K562 (cell line): ENCODE measurements around the gene PLTP. TPM values are rescaled to one million over a fixed set of nuclear protein-coding genes. Genes with fewer than 3 reads are reported as not detected.

ENCODE experiments used
- ATAC-seq: fragments of 200-7000 bp; cut with Tn5 transposase; 3 replicates; pipeline ENCODE4 v1.9.1; 2020; ENCODE audit warnings: moderate library complexity
- BruUV-seq: library from RNA; stranded (reverse); fragments of 400-500 nt; replicated peaks from 2 replicates; lab custom pipeline; 2021; lab: Mats Ljungman, UMichigan
- CTCF ChIA-PET: fragments of 300-600 bp; formaldehyde crosslinking; extraction: SDS; loops from one replicate; lab custom pipeline; 2021; ENCODE audit warnings: low intra/inter-chr PET ratio; lab: Yijun Ruan, JAX
- POLR2A ChIA-PET: fragments of 300-600, 350-650 bp; sonication (Branson Sonifier 250); formaldehyde crosslinking; extraction: SDS; loops from one replicate; lab custom pipeline; 2021; ENCODE audit warnings: antibody characterized with exemption, inconsistent platforms; lab: Yijun Ruan, JAX
- DNase-seq, 4 experiments: peaks; one replicate each; pipeline versions ENCODE4 v3.0.0 to v3.0.0-alpha.2; 2011 to 2018; ENCODE audit warnings: low spot score in 3 of 4, mixed read lengths in 3 of 4; ENCODE audit errors: extremely low read depth in 1 of 4
- FAIRE-seq: peaks from 2 replicates; lab custom pipeline; 2011; peaks lifted over from hg19 to GRCh38; lab: Jason Lieb, UNC
- H2AFZ ChIP-seq: 2 replicates; pipeline ENCODE4 v1.6.0; 2011; ENCODE audit warnings: low read depth, low read length, control low read depth, inconsistent platforms
- H3K27ac ChIP-seq: fragments of 200-600 bp; 3 replicates; pipeline ENCODE4 v1.8.0; 2011; ENCODE audit warnings: low read depth, mild to moderate bottlenecking, control low read depth, inconsistent platforms, low read length, moderate library complexity, mixed read lengths; ENCODE audit errors: extremely low read depth
- H3K27me3 ChIP-seq, 2 experiments: fragments of 300-600 bp in 1 of 2; 2 replicates in 1 of 2; 3 replicates in 1 of 2; pipeline versions ENCODE4 v1.6.0 to v1.8.0; 2011; ENCODE audit warnings: inconsistent platforms in 2 of 2, low read length in 2 of 2, mild to moderate bottlenecking in 1 of 2, mixed read lengths in 1 of 2, moderate library complexity in 1 of 2; ENCODE audit not compliant: control insufficient read depth in 2 of 2, insufficient read depth in 2 of 2
- H3K36me3 ChIP-seq: fragments of 300-600 bp; 3 replicates; pipeline ENCODE4 v1.8.0; 2011; ENCODE audit warnings: mild to moderate bottlenecking, low read length, inconsistent platforms; ENCODE audit not compliant: control insufficient read depth, insufficient read depth
- H3K4me1 ChIP-seq, 2 experiments: fragments of 200-600 bp in 1 of 2; replicated peaks in 1 of 2; 2 replicates in 1 of 2; 3 replicates in 1 of 2; pipeline versions ENCODE4 v1.5.1 to v1.8.0; 2011; ENCODE audit warnings: inconsistent platforms in 2 of 2, low read length in 2 of 2, mild to moderate bottlenecking in 1 of 2, mixed read lengths in 1 of 2, moderate library complexity in 1 of 2; ENCODE audit not compliant: control insufficient read depth in 2 of 2, insufficient read depth in 2 of 2
- H3K4me2 ChIP-seq: 2 replicates; pipeline ENCODE4 v1.6.1; 2011; ENCODE audit warnings: low read length, control low read depth, inconsistent platforms, mixed read lengths; ENCODE audit not compliant: insufficient read depth
- H3K4me3 ChIP-seq: fragments of 200-600 bp; sonication (generic), shearing (Covaris generic); 2 replicates; pipeline ENCODE4 v1.5.1; 2016; ENCODE audit warnings: control low read depth, inconsistent platforms
- H3K79me2 ChIP-seq: fragments of 200-600 bp; 3 replicates; pipeline ENCODE4 v1.8.0; 2011; ENCODE audit warnings: low read length, inconsistent platforms; ENCODE audit not compliant: control insufficient read depth, insufficient read depth
- H3K9ac ChIP-seq, 2 experiments: 2 replicates each; pipeline versions ENCODE4 v1.6.0 to v1.6.1; 2011; ENCODE audit warnings: low read depth in 2 of 2, low read length in 2 of 2, control low read depth in 1 of 2, inconsistent platforms in 1 of 2, mild to moderate bottlenecking in 1 of 2, mixed read lengths in 1 of 2; ENCODE audit not compliant: insufficient read depth in 1 of 2
- H3K9me1 ChIP-seq: one replicate; pipeline ENCODE4 v1.6.0; 2011; ENCODE audit warnings: inconsistent platforms, mild to moderate bottlenecking, low read length, moderate library complexity; ENCODE audit not compliant: control insufficient read depth, insufficient read depth
- H3K9me3 ChIP-seq: replicated peaks from 2 replicates; pipeline ENCODE4 v1.5.1; 2011; ENCODE audit warnings: low read depth, low read length, inconsistent platforms; ENCODE audit not compliant: control insufficient read depth, insufficient read depth
- H4K20me1 ChIP-seq: replicated peaks from 2 replicates; pipeline ENCODE4 v1.6.1; 2011; ENCODE audit warnings: low read length, inconsistent platforms, mixed read lengths; ENCODE audit not compliant: control insufficient read depth, insufficient read depth
- CBFA2T3 ChIP-seq: fragments of 450-650 bp; IDR thresholded peaks from 2 replicates; pipeline ENCODE4 v1.6.1; 2017
- DEAF1 ChIP-seq: fragments of 450-650 bp; formaldehyde crosslinking; IDR thresholded peaks from 2 replicates; pipeline ENCODE4 v1.4.0; 2020; ENCODE audit warnings: mild to moderate bottlenecking, moderate library complexity
- NR0B1 ChIP-seq: fragments of 450-650 bp; IDR thresholded peaks from one replicate; pipeline ENCODE4 v1.6.1; 2018; ENCODE audit warnings: mild to moderate bottlenecking, moderate library complexity; ENCODE audit not compliant: partially characterized antibody
- PRDM10 ChIP-seq: fragments of 450-650 bp; IDR thresholded peaks from 2 replicates; pipeline ENCODE4 v1.6.1; 2018; ENCODE audit not compliant: partially characterized antibody
- SMAD1 ChIP-seq: fragments of 150-350 bp; IDR thresholded peaks from 2 replicates; pipeline ENCODE4 v1.6.1; 2014; ENCODE audit warnings: low read length, low read depth; ENCODE audit not compliant: partially characterized antibody
- TEAD2 ChIP-seq: fragments of 450-650 bp; IDR thresholded peaks from 2 replicates; pipeline ENCODE4 v1.6.1; 2016; ENCODE audit warnings: missing genetic modification characterization, control low read depth, missing compliant biosample characterization
- ZNF24 ChIP-seq: fragments of 450-650 bp; IDR thresholded peaks from 2 replicates; pipeline ENCODE4 v1.6.1; 2016
- ZNF280A ChIP-seq: fragments of 450-650 bp; IDR thresholded peaks from 2 replicates; pipeline ENCODE4 v1.6.1; 2018; ENCODE audit warnings: mild to moderate bottlenecking, low read depth; ENCODE audit not compliant: partially characterized antibody
- WGBS: fragments of 100-300 bp; shearing (Covaris generic); methylation state at CpG from one replicate; pipeline ENCODE4 v1.1.6; 2016; ENCODE audit warnings: low coverage, mixed read lengths; ENCODE audit not compliant: insufficient coverage; ENCODE audit errors: missing lambda C conversion rate; 5-methylcytosine and 5-hydroxymethylcytosine counted together
- in situ Hi-C: fragments of 300-500 bp; cut with MboI; formaldehyde crosslinking; loops from 4 replicates; pipeline ENCODE4 v1.15.0; 2018; ENCODE audit warnings: inconsistent platforms, mixed read lengths
- intact Hi-C: fragments of 100-400 bp; cut with micrococcal nuclease; formaldehyde crosslinking; loops from 2 replicates; pipeline ENCODE4 v1.14.2; 2022
- polyA plus RNA-seq, 8 experiments: library from polyadenylated mRNA; depleted of rRNA in 4 of 8; stranded (reverse) in 5 of 8; unstranded in 3 of 8; fragments of >200 nt; fragmentation: Nextera tagmentation in 2 of 8; fragmentation: Illumina TruSeq in 1 of 8; extraction: Ambion mirVana in 2 of 8; extraction: Trizol in 1 of 8; gene quantifications; 2 replicates each; pipeline versions ENCODE4 v1.2.1 to v1.2.3, GENCODE V29; 2011 to 2014; ENCODE audit warnings: inconsistent platforms in 1 of 8, missing spikeins in 1 of 8
- total RNA-seq, 7 experiments: library from RNA; depleted of rRNA in 6 of 7; stranded (reverse); fragments of >200 nt in 6 of 7; fragmentation: Illumina TruSeq in 2 of 7; extraction: Trizol in 2 of 7; gene quantifications; 2 replicates each; pipeline versions ENCODE4 v1.2.1 to v1.2.3, GENCODE V29; 2011 to 2021; ENCODE audit warnings: low replicate concordance in 1 of 7

The PLTP gene
- total and polyA plus RNA-seq, 9 of the 15 experiments (the other 6 are each of a cell fraction or from before 2014, with no cell fraction given): 2.8 to 29.3 (median 17.6) TPM

- H3K9me3 ChIP-seq: no peaks in the 10 kb centered on the region
- H3K9ac ChIP-seq: peak overlapping the region in 1 of 2 experiments; percentile 22; a peak in 2 of 4 replicates
- H2AFZ ChIP-seq: no peak overlapping the region
- no peak for FAIRE-seq
- no peak for ATAC-seq
- H3K4me2 ChIP-seq: no peak overlapping the region
- intact Hi-C loops (no loop called here), in situ Hi-C loops (no loop called here)
- H4K20me1 ChIP-seq: no peaks in the 10 kb centered on the region
- 80% methylated on average over 16 of the region's 19 CpGs for WGBS
- peaks cover 0 to 7% of the 10 kb centered on the region in 2 experiments; a peak in 1 of 5 replicates for H3K4me1 ChIP-seq
- H3K9me1 ChIP-seq: no peaks in the 10 kb centered on the region
- no TSS peak for BruUV-seq
- POLR2A ChIA-PET: interaction anchor here (0.7 to 1.9 kb wide), 5 partner anchors 9 to 15 kb away, joined by 3 to 9 read pairs (median 5); partner anchors contain the start of gene ZNF335
- no peaks in the 10 kb centered on the region for H3K79me2 ChIP-seq
- H3K27ac ChIP-seq: no peak overlapping the region
- no peaks in the 10 kb centered on the region for H3K27me3 ChIP-seq
- CTCF ChIA-PET: no interaction called here
- H3K4me3 ChIP-seq: no peak overlapping the region
- H3K36me3 ChIP-seq: peaks cover 63% of the 10 kb centered on the region; the same call in 2 of the 3 replicates
- DNase-seq: no peak
- no peak for TF ChIP-seq DEAF1 (CRISPR knock-in tag)
- no peak for TF ChIP-seq NR0B1
- TF ChIP-seq PRDM10: no peak
- no peak for TF ChIP-seq ZNF24
- TF ChIP-seq CBFA2T3: no peak
- no peak for TF ChIP-seq TEAD2 (tag)
- TF ChIP-seq ZNF280A: no peak
- TF ChIP-seq SMAD1: no peak
These were observed 45.3 kb upstream of the PLTP start for GRCh38 chr20:45957021-45957941.
